Measurements from ENCODE around the gene COMT. TPM values are rescaled to one million over a fixed set of nuclear protein-coding genes. Genes with fewer than 3 reads are reported as not detected.
A peak's percentile ranks its signal among the peaks of the same experiment; 100 is the strongest.

Gene COMT
- total and polyA plus RNA-seq, 9 of the 15 experiments (the other 6 are each of a cell fraction or from before 2014, with no cell fraction given) = 12.5 to 351 (median 155) TPM

GRCh38 chr22:19940536-19941364 lies 822 bp upstream of the COMT start (continued):
- TF ChIP-seq, protein P1, sequence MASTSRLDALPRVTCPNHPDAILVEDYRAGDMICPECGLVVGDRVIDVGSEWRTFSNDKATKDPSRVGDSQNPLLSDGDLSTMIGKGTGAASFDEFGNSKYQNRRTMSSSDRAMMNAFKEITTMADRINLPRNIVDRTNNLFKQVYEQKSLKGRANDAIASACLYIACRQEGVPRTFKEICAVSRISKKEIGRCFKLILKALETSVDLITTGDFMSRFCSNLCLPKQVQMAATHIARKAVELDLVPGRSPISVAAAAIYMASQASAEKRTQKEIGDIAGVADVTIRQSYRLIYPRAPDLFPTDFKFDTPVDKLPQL (IDR thresholded peaks at IDR 0.05; ENCODE audit: extremely low read depth, insufficient read length) = no peak
- TF ChIP-seq, protein P2, sequence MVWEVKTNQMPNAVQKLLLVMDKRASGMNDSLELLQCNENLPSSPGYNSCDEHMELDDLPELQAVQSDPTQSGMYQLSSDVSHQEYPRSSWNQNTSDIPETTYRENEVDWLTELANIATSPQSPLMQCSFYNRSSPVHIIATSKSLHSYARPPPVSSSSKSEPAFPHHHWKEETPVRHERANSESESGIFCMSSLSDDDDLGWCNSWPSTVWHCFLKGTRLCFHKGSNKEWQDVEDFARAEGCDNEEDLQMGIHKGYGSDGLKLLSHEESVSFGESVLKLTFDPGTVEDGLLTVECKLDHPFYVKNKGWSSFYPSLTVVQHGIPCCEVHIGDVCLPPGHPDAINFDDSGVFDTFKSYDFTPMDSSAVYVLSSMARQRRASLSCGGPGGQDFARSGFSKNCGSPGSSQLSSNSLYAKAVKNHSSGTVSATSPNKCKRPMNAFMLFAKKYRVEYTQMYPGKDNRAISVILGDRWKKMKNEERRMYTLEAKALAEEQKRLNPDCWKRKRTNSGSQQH (CRISPR knock-in tag; IDR thresholded peaks at IDR 0.05) = peak; percentile 3
- peak; percentile 8 for TF ChIP-seq KDM2B (CRISPR knock-in tag; IDR thresholded peaks at IDR 0.05)
- peak; percentile 52; the same call in 1 of the 2 replicates for TF ChIP-seq ZBTB17 (CRISPR knock-in tag; IDR thresholded peaks at IDR 0.05)
- no peak for TF ChIP-seq ZNF274 (IDR thresholded peaks at IDR 0.05; ENCODE audit: borderline replicate concordance, low read depth, low read length)
- TF ChIP-seq TAF7 (tag; IDR thresholded peaks at IDR 0.05) = peak; percentile 44
- no peak for TF ChIP-seq HDAC6 (IDR thresholded peaks at IDR 0.05; ENCODE audit: low read depth, low read length)
- TF ChIP-seq, protein P3, sequence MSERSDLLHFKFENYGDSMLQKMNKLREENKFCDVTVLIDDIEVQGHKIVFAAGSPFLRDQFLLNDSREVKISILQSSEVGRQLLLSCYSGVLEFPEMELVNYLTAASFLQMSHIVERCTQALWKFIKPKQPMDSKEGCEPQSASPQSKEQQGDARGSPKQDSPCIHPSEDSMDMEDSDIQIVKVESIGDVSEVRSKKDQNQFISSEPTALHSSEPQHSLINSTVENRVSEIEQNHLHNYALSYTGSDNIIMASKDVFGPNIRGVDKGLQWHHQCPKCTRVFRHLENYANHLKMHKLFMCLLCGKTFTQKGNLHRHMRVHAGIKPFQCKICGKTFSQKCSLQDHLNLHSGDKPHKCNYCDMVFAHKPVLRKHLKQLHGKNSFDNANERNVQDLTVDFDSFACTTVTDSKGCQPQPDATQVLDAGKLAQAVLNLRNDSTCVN (CRISPR knock-in tag; IDR thresholded peaks at IDR 0.05) = 0 out of 2 replicates have a peak, but pooled peaks have one; percentile 8
- peak; percentile 76 for TF ChIP-seq WHSC1 (IDR thresholded peaks at IDR 0.05; ENCODE audit: low read length)
- TF ChIP-seq SREBF1 (IDR thresholded peaks at IDR 0.05; ENCODE audit: borderline replicate concordance, low read depth, low read length) = 0 out of 2 replicates have a peak, but pooled peaks have one; percentile 27
- peak; percentile 7; the same call in 1 of the 2 replicates for TF ChIP-seq BCL6 (CRISPR knock-in tag; IDR thresholded peaks at IDR 0.05)
- TF ChIP-seq, protein P4, sequence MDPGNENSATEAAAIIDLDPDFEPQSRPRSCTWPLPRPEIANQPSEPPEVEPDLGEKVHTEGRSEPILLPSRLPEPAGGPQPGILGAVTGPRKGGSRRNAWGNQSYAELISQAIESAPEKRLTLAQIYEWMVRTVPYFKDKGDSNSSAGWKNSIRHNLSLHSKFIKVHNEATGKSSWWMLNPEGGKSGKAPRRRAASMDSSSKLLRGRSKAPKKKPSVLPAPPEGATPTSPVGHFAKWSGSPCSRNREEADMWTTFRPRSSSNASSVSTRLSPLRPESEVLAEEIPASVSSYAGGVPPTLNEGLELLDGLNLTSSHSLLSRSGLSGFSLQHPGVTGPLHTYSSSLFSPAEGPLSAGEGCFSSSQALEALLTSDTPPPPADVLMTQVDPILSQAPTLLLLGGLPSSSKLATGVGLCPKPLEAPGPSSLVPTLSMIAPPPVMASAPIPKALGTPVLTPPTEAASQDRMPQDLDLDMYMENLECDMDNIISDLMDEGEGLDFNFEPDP (CRISPR knock-in tag; IDR thresholded peaks at IDR 0.05) = peak; percentile 27; the same call in 1 of the 2 replicates
- TF ChIP-seq TEAD1 (CRISPR knock-in tag; IDR thresholded peaks at IDR 0.05) = peak in 1 of 2 experiments; percentile 33; a peak in 1 of 4 replicates
- TF ChIP-seq TAF15 (IDR thresholded peaks at IDR 0.05; ENCODE audit: low read depth, low read length) = peak; percentile 93; the same call in 1 of the 2 replicates
